RWPE1 (cell line): ENCODE measurements around the gene SLC26A8.
"Not testable (repeated sequence)": the region's sequence is repeated elsewhere in the genome, so short reads cannot be mapped to it uniquely, and the experiment has no call there.

ENCODE experiments used
- CTCF ChIA-PET: fragments of 350-600 bp; sonication (Branson Sonifier 250); formaldehyde crosslinking; extraction: SDS; loops from one replicate; lab custom pipeline; 2021; lab: Yijun Ruan, JAX
- POLR2A ChIA-PET: fragments of 400-600 bp; formaldehyde crosslinking; extraction: SDS; loops from one replicate; lab custom pipeline; 2020; ENCODE audit warnings: antibody characterized with exemption; ENCODE audit not compliant: low non-redundant PET; lab: Yijun Ruan, JAX
- DNase-seq: peaks from one replicate; pipeline ENCODE4 v3.0.0; 2012; ENCODE audit warnings: low spot score
- H3K27ac ChIP-seq: fragments of 450-650 bp; 2 replicates; pipeline ENCODE4 v1.5.1; 2017
- TF ChIP-seq, protein P1 (sequence below): fragments of 450-650 bp; conservative IDR thresholded peaks from 2 replicates; pipeline ENCODE4 v1.5.1; 2017; ENCODE audit warnings: low read depth, mild to moderate bottlenecking

SLC26A8 gene

GRCh38 chr6:35919085-35919826, 105.2 kb downstream of the SLC26A8 start:
- ChIA-PET POLR2A (no interaction called here), CTCF (no interaction called here)
- DNase-seq = peak; percentile 36
- TF ChIP-seq, protein P1, sequence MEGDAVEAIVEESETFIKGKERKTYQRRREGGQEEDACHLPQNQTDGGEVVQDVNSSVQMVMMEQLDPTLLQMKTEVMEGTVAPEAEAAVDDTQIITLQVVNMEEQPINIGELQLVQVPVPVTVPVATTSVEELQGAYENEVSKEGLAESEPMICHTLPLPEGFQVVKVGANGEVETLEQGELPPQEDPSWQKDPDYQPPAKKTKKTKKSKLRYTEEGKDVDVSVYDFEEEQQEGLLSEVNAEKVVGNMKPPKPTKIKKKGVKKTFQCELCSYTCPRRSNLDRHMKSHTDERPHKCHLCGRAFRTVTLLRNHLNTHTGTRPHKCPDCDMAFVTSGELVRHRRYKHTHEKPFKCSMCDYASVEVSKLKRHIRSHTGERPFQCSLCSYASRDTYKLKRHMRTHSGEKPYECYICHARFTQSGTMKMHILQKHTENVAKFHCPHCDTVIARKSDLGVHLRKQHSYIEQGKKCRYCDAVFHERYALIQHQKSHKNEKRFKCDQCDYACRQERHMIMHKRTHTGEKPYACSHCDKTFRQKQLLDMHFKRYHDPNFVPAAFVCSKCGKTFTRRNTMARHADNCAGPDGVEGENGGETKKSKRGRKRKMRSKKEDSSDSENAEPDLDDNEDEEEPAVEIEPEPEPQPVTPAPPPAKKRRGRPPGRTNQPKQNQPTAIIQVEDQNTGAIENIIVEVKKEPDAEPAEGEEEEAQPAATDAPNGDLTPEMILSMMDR = no peak
- H3K27ac ChIP-seq = peak overlapping the region; percentile 86

- POLR2A ChIA-PET, DNase-seq, CTCF ChIA-PET, H3K27ac ChIP-seq: not testable (repeated sequence)
Observed at GRCh38 chr6:35916893-35917292, 107.5 kb downstream of the SLC26A8 start.

DNA sequence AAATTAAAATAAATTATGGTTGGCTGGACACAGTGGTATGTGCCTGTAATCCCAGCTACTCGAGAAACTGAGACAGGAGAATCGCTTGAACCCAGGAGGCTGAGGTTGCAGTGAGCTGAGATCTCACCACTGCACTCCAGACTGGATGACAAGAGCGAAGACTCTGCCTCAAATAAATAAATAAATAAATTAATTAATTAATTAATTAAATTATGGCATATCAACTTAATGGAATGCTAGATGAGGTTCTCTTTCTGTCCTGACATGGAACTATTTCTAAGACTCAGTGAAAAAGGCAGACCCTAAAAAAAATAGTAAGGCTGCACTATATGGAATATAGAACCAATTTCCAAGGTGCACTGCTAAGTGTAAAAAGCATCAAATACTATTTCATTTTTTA, 108.4 kb downstream of the SLC26A8 start:
- ChIA-PET POLR2A (no interaction called here), CTCF (no interaction called here)
- DNase-seq = no peak
- TF ChIP-seq, protein P1 = no peak
- H3K27ac ChIP-seq = no peak overlapping the region

DNA sequence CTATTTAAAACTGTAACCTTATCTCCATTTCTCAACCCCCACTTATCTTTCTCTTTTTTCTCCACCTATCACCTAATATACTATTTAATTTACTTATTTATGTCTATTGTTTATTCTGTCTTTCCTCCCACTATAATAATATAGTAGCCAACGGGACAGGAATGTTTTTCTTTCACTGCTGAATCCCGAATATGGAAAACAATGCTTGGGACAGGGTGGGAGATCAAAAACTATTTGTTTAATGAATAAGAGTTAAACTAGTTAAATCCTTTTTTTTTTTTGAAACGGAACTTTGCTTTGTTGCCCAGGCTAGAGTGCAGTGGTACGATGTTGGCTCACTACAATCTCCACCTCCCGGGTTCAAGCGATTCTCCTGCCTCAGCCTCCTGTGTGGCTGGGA, 109.9 kb downstream of the SLC26A8 start:
- TF ChIP-seq, protein P1 = no peak
- no peak for DNase-seq
- H3K27ac ChIP-seq = no peak overlapping the region
- ChIA-PET CTCF (no interaction called here), POLR2A (no interaction called here)

DNA sequence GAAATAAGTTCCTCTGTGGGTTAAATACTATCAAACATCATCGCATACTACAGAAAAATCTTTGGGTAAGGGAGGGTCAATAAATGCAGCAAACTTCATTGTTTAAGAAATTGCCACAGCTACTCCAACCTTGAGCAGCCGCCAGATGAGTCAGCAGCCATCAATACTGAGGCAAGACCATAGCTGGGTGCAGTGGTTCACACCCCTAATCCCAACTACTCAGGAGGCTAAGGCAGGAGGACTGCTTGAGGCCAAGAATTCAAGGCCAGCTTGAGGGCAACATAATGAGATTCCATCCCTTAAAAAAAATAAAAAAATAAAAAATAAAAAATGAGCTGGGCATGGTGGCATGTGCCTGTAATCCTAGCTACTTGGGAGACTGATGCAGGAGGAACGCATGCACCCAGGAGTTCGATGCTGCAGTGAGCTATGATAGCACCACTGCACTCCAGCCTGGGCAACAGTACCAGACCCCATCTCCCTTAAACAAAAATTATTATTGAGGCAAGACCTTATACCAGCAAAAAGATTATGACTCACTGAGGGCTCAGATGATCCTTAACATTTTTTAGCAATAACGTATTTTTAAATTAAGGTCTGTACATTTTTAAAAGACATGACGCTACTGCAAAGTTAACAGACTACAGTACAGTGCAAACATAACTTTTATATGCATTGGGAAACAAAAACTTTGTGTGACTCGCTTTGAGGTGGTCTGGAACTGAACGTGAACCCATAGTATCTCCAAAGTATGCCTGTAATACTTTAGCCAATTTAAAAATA, 112.4 kb downstream of the SLC26A8 start:
- no peak for DNase-seq
- no peak overlapping the region for H3K27ac ChIP-seq
- ChIA-PET POLR2A (no interaction called here), CTCF (no interaction called here)
- TF ChIP-seq, protein P1 = no peak

DNA sequence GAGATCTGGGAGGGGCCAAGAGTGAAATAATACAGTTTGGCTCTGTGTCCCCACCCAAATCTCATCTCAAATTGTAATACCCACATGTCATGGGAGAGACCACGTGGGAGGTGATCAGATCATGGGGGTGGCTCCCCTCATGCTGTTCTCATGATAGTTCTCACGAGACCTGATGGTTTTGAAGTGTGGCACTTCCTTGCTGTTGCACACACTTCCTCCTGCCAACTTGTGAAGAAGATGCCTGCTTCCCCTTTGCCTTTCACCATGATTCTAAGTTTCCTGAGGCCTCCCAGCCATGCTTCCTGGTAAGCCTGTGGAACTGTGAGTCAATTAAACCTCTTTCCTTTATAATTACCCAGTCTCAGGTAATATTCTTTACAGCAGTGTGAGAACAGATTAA, 114.9 kb downstream of the SLC26A8 start:
- POLR2A ChIA-PET, H3K27ac ChIP-seq, DNase-seq: not testable (repeated sequence)

GRCh38 chr6:35908753-35909401, 115.6 kb downstream of the SLC26A8 start:
- POLR2A ChIA-PET, DNase-seq, CTCF ChIA-PET: not testable (repeated sequence)
- H3K27ac ChIP-seq = 0 out of 2 replicates have a peak overlapping the region, but pooled peaks have one; percentile 5

More for the DNA sequence above, 114.9 kb downstream of the SLC26A8 start:
- CTCF ChIA-PET = not testable (repeated sequence)
